ENCODE results near the gene NALCN. TPM values are rescaled to one million over a fixed set of nuclear protein-coding genes. Genes with fewer than 3 reads are reported as not detected.

NALCN gene
- total and polyA plus RNA-seq, 2 donors (not counting 1 experiment from before 2014, with no cell fraction given): not detected

- H3K4me1 Mint-ChIP-seq: no peaks in the 10 kb centered on the region
- H3K27me3 ChIP-seq (replicated peaks in 1 of 4; ENCODE audit: control extremely low read depth in 1 of 4, control insufficient read depth in 3 of 4, insufficient read depth in 4 of 4, low read length in 3 of 4): peaks cover 0 to 6% (median 0%) of the 10 kb centered on the region in 4 experiments
- no peak overlapping the region for H3K27ac Mint-ChIP-seq
- H3K9me3 Mint-ChIP-seq (ENCODE audit: insufficient read depth): peaks cover 8% of the 10 kb centered on the region
- peaks cover 0 to 7% (median 0%) of the 10 kb centered on the region in 3 donors for H3K9me3 ChIP-seq (ENCODE audit: control extremely low read depth in 1 of 3, control insufficient read depth in 2 of 3, insufficient read depth in 1 of 3, low read length in 2 of 3)
- H3K4me3 Mint-ChIP-seq: no peak overlapping the region
- ATAC-seq (ENCODE audit: low read depth) (no peak), DNase-seq (no peak)
- no peak overlapping the region for H3K9ac ChIP-seq (ENCODE audit: low read length)
- no peak overlapping the region for H3K27ac ChIP-seq (ENCODE audit: low read length in 2 of 2)
- peaks cover 2% of the 10 kb centered on the region for H3K27me3 Mint-ChIP-seq
- no peak overlapping the region for H3K4me2 ChIP-seq (replicated peaks; ENCODE audit: low read depth, low read length, poor library complexity, severe bottlenecking)
- TF ChIP-seq, protein P1, sequence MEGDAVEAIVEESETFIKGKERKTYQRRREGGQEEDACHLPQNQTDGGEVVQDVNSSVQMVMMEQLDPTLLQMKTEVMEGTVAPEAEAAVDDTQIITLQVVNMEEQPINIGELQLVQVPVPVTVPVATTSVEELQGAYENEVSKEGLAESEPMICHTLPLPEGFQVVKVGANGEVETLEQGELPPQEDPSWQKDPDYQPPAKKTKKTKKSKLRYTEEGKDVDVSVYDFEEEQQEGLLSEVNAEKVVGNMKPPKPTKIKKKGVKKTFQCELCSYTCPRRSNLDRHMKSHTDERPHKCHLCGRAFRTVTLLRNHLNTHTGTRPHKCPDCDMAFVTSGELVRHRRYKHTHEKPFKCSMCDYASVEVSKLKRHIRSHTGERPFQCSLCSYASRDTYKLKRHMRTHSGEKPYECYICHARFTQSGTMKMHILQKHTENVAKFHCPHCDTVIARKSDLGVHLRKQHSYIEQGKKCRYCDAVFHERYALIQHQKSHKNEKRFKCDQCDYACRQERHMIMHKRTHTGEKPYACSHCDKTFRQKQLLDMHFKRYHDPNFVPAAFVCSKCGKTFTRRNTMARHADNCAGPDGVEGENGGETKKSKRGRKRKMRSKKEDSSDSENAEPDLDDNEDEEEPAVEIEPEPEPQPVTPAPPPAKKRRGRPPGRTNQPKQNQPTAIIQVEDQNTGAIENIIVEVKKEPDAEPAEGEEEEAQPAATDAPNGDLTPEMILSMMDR (IDR thresholded peaks at IDR 0.05): no peak
- TF ChIP-seq EZH2 (IDR thresholded peaks at IDR 0.05; ENCODE audit: borderline replicate concordance, insufficient read depth, low read depth, low read length, poor library complexity, severe bottlenecking): no peak
- whole genome bisulfite sequencing (ENCODE audit: insufficient coverage): 90% methylated on average over 2 of the region's 6 CpGs
- H3K79me2 ChIP-seq (ENCODE audit: control insufficient read depth, insufficient read depth, low read length): no peaks in the 10 kb centered on the region
- H4K20me1 ChIP-seq (ENCODE audit: control insufficient read depth, insufficient read depth, low read length, poor library complexity, severe bottlenecking): no peaks in the 10 kb centered on the region
- no peaks in the 10 kb centered on the region for H3K4me1 ChIP-seq (ENCODE audit: control insufficient read depth in 2 of 2, insufficient read depth in 2 of 2, low read length in 2 of 2)
- intact Hi-C loops (cut with micrococcal nuclease): no loop called here
- no peak overlapping the region for H2AFZ ChIP-seq (ENCODE audit: insufficient read depth, low read depth, low read length, poor library complexity, severe bottlenecking)
- H3K36me3 ChIP-seq (replicated peaks in 1 of 2; ENCODE audit: control extremely low read depth in 1 of 2, control insufficient read depth in 1 of 2, extremely low read depth in 1 of 2, insufficient read depth in 2 of 2, low read length in 1 of 2): no peaks in the 10 kb centered on the region
- no peak overlapping the region for H3K4me3 ChIP-seq (ENCODE audit: control extremely low read depth in 1 of 5, extremely low read depth in 1 of 5, insufficient read depth in 1 of 5, low read depth in 2 of 5, low read length in 4 of 5)
- ChIA-PET CTCF (no interaction called here), POLR2A (no interaction called here)
These were observed 381.1 kb downstream of the NALCN start for GRCh38 chr13:101035119-101035620.

- TF ChIP-seq, protein P1 (IDR thresholded peaks at IDR 0.05): no peak
- no peak for TF ChIP-seq EZH2 (IDR thresholded peaks at IDR 0.05; ENCODE audit: borderline replicate concordance, insufficient read depth, low read depth, low read length, poor library complexity, severe bottlenecking)
- DNase-seq: no peak
- H4K20me1 ChIP-seq (ENCODE audit: control insufficient read depth, insufficient read depth, low read length, poor library complexity, severe bottlenecking): no peaks in the 10 kb centered on the region
- H3K27ac ChIP-seq (ENCODE audit: low read length in 2 of 2): no peak overlapping the region
- Mint-ChIP-seq H3K27ac (no peak overlapping the region), H3K4me3 (no peak overlapping the region), H3K27me3 (no peaks in the 10 kb centered on the region), H3K9me3 (ENCODE audit: insufficient read depth) (peaks cover 3% of the 10 kb centered on the region), H3K4me1 (no peaks in the 10 kb centered on the region)
- H3K9me3 ChIP-seq (ENCODE audit: control extremely low read depth in 1 of 3, control insufficient read depth in 2 of 3, insufficient read depth in 1 of 3, low read length in 2 of 3): peaks cover 0 to 3% (median 0%) of the 10 kb centered on the region in 3 donors
- intact Hi-C loops (cut with micrococcal nuclease): no loop called here
- H3K79me2 ChIP-seq (ENCODE audit: control insufficient read depth, insufficient read depth, low read length): no peaks in the 10 kb centered on the region
- H3K4me3 ChIP-seq (ENCODE audit: control extremely low read depth in 1 of 5, extremely low read depth in 1 of 5, insufficient read depth in 1 of 5, low read depth in 2 of 5, low read length in 4 of 5): no peak overlapping the region
- H3K4me2 ChIP-seq (replicated peaks; ENCODE audit: low read depth, low read length, poor library complexity, severe bottlenecking): no peak overlapping the region
- ATAC-seq (ENCODE audit: low read depth): no peak
- no peaks in the 10 kb centered on the region for H3K27me3 ChIP-seq (replicated peaks in 1 of 4; ENCODE audit: control extremely low read depth in 1 of 4, control insufficient read depth in 3 of 4, insufficient read depth in 4 of 4, low read length in 3 of 4)
- ChIA-PET POLR2A (no interaction called here), CTCF (no interaction called here)
- 77% methylated on average over 3 of the region's 4 CpGs for WGBS (ENCODE audit: insufficient coverage)
- no peaks in the 10 kb centered on the region for H3K4me1 ChIP-seq (ENCODE audit: control insufficient read depth in 2 of 2, insufficient read depth in 2 of 2, low read length in 2 of 2)
- no peak overlapping the region for H2AFZ ChIP-seq (ENCODE audit: insufficient read depth, low read depth, low read length, poor library complexity, severe bottlenecking)
- H3K36me3 ChIP-seq (replicated peaks in 1 of 2; ENCODE audit: control extremely low read depth in 1 of 2, control insufficient read depth in 1 of 2, extremely low read depth in 1 of 2, insufficient read depth in 2 of 2, low read length in 1 of 2): no peaks in the 10 kb centered on the region
- no peak overlapping the region for H3K9ac ChIP-seq (ENCODE audit: low read length)
These were observed 389.4 kb downstream of the NALCN start for GRCh38 chr13:101026736-101027398.

Data from B cell (primary cell).